Uterus (tissue), 2 donors: ENCODE measurements around the gene TMEM117.

Source experiments
- POLR2A ChIP-seq, 2 donors: fragments of 450-650 bp; IDR thresholded peaks; one replicate each; pipeline ENCODE4 v1.6.1; 2016; ENCODE audit warnings: antibody characterized with exemption in 2 of 2, mild to moderate bottlenecking in 1 of 2, moderate library complexity in 1 of 2
- TF ChIP-seq, protein P1 (sequence below), 4 experiments: fragments of 200-600 bp in 2 of 4; fragments of 450-650 bp in 2 of 4; sonication (generic) in 2 of 4; IDR thresholded peaks; one replicate each; pipeline ENCODE4 v1.5.1; 2016 to 2019; ENCODE audit warnings: antibody characterized with exemption in 4 of 4, mild to moderate bottlenecking in 2 of 4, moderate library complexity in 1 of 4

- TF ChIP-seq, protein P1, sequence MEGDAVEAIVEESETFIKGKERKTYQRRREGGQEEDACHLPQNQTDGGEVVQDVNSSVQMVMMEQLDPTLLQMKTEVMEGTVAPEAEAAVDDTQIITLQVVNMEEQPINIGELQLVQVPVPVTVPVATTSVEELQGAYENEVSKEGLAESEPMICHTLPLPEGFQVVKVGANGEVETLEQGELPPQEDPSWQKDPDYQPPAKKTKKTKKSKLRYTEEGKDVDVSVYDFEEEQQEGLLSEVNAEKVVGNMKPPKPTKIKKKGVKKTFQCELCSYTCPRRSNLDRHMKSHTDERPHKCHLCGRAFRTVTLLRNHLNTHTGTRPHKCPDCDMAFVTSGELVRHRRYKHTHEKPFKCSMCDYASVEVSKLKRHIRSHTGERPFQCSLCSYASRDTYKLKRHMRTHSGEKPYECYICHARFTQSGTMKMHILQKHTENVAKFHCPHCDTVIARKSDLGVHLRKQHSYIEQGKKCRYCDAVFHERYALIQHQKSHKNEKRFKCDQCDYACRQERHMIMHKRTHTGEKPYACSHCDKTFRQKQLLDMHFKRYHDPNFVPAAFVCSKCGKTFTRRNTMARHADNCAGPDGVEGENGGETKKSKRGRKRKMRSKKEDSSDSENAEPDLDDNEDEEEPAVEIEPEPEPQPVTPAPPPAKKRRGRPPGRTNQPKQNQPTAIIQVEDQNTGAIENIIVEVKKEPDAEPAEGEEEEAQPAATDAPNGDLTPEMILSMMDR (IDR thresholded peaks at IDR 0.05), result no peak
- no peak for TF ChIP-seq POLR2A (IDR thresholded peaks at IDR 0.05)
These were observed 265.6 kb downstream of the TMEM117 start for GRCh38 chr12:44101475-44101874.
